Keratinocyte (primary cell): ENCODE results near the gene SCUBE3. TPM values are rescaled to one million over a fixed set of nuclear protein-coding genes. Genes with fewer than 3 reads are reported as not detected.

Experiments
- DNase-seq: peaks from one replicate; pipeline ENCODE4 v3.0.0-alpha.2; 2011; ENCODE audit warnings: low read depth, missing footprints, low spot score
- FAIRE-seq: peaks from 2 replicates; lab custom pipeline; 2011; peaks lifted over from hg19 to GRCh38; lab: Jason Lieb, UNC
- H2AFZ ChIP-seq: 2 replicates; pipeline ENCODE4 v1.6.0; 2012; ENCODE audit warnings: low read length, control low read depth, inconsistent platforms; ENCODE audit not compliant: control insufficient read depth
- H3K27ac ChIP-seq: 2 replicates; pipeline ENCODE4 v1.5.1; 2011; ENCODE audit warnings: low read length; ENCODE audit not compliant: control insufficient read depth, insufficient read depth
- H3K27me3 ChIP-seq: 3 replicates; pipeline ENCODE4 v1.6.0; 2011; ENCODE audit warnings: low read length; ENCODE audit not compliant: control insufficient read depth, insufficient read depth; ENCODE audit errors: extremely low read depth
- H3K36me3 ChIP-seq, 2 experiments: 2 replicates in 1 of 2; 3 replicates in 1 of 2; pipeline ENCODE4 v1.5.1; 2011; ENCODE audit warnings: low read length in 2 of 2, mild to moderate bottlenecking in 1 of 2; ENCODE audit not compliant: control insufficient read depth in 2 of 2, insufficient read depth in 2 of 2; ENCODE audit errors: extremely low read depth in 1 of 2
- H3K4me1 ChIP-seq: 3 replicates; pipeline ENCODE4 v1.5.1; 2011; ENCODE audit warnings: low read length; ENCODE audit not compliant: control insufficient read depth, insufficient read depth; ENCODE audit errors: extremely low read depth
- H3K4me2 ChIP-seq: 3 replicates; pipeline ENCODE4 v1.6.0; 2011; ENCODE audit warnings: low read depth, low read length; ENCODE audit not compliant: control insufficient read depth, insufficient read depth; ENCODE audit errors: extremely low read depth
- H3K4me3 ChIP-seq, 3 experiments: fragments of 200-600 bp in 1 of 3; sonication (generic) in 1 of 3; 2 replicates in 2 of 3; 3 replicates in 1 of 3; pipeline ENCODE4 v1.5.1; 2011 to 2016; ENCODE audit warnings: low read length in 3 of 3, mild to moderate bottlenecking in 3 of 3, control low read depth in 2 of 3, inconsistent platforms in 1 of 3, low read depth in 1 of 3, mixed read lengths in 1 of 3, mixed run types in 1 of 3, moderate library complexity in 1 of 3; ENCODE audit not compliant: control insufficient read depth in 2 of 3, insufficient read depth in 2 of 3; ENCODE audit errors: extremely low read depth in 1 of 3
- H3K79me2 ChIP-seq: 2 replicates; pipeline ENCODE4 v1.6.0; 2012; ENCODE audit warnings: low read length; ENCODE audit not compliant: control insufficient read depth, insufficient read depth
- H3K9ac ChIP-seq: 3 replicates; pipeline ENCODE4 v1.6.0; 2011; ENCODE audit warnings: low read length; ENCODE audit not compliant: control insufficient read depth, insufficient read depth; ENCODE audit errors: extremely low read depth
- H3K9me1 ChIP-seq: 3 replicates; pipeline ENCODE4 v1.6.0; 2011; ENCODE audit warnings: low read length; ENCODE audit not compliant: control insufficient read depth, insufficient read depth; ENCODE audit errors: extremely low read depth
- H3K9me3 ChIP-seq: 2 replicates; pipeline ENCODE4 v1.5.1; 2012; ENCODE audit warnings: low read depth, low read length; ENCODE audit not compliant: control insufficient read depth
- H4K20me1 ChIP-seq: 3 replicates; pipeline ENCODE4 v1.6.0; 2011; ENCODE audit warnings: low read length; ENCODE audit not compliant: control insufficient read depth, insufficient read depth; ENCODE audit errors: extremely low read depth
- CTCF ChIP-seq, 3 experiments: IDR thresholded peaks in 1 of 3; conservative IDR thresholded peaks in 1 of 3; optimal IDR thresholded peaks in 1 of 3; 2 replicates in 2 of 3; 3 replicates in 1 of 3; pipeline versions ENCODE3 to v1.5.1; 2011; ENCODE audit warnings: low read length in 3 of 3, mild to moderate bottlenecking in 3 of 3, moderate library complexity in 2 of 3, control low read depth in 1 of 3, inconsistent platforms in 1 of 3; ENCODE audit not compliant: insufficient read depth in 2 of 3; ENCODE audit errors: extremely low read depth in 1 of 3
- EZH2 ChIP-seq: IDR thresholded peaks from one replicate; pipeline ENCODE4 v1.6.1; 2012; ENCODE audit warnings: inconsistent platforms, mild to moderate bottlenecking, low read length, moderate library complexity
- dilution Hi-C: fragments of 300-500 bp; cut with MboI; formaldehyde crosslinking; loops from one replicate; pipeline ENCODE4 v1.7.0; 2020; ENCODE audit warnings: low sequenced_read_pairs; ENCODE audit not compliant: extremely low pct_ligation_motif_present
- polyA plus RNA-seq, 5 experiments: library from polyadenylated mRNA; depleted of rRNA in 3 of 5; stranded (reverse) in 3 of 5; stranded (forward) in 1 of 5; unstranded in 1 of 5; fragments of >200 nt; gene quantifications; 1 replicate in 1 of 5; 2 replicates in 3 of 5; 3 replicates in 1 of 5; pipeline versions ENCODE4 v1.2.1 to v1.2.3, GENCODE V29; 2011 to 2012; ENCODE audit warnings: missing spikeins in 2 of 5, low read depth in 1 of 5, low replicate concordance in 1 of 5

Gene SCUBE3
- polyA plus RNA-seq, 1 donor (not counting 4 experiments of a cell fraction or from before 2014, with no cell fraction given) = 0.01 TPM

DNA sequence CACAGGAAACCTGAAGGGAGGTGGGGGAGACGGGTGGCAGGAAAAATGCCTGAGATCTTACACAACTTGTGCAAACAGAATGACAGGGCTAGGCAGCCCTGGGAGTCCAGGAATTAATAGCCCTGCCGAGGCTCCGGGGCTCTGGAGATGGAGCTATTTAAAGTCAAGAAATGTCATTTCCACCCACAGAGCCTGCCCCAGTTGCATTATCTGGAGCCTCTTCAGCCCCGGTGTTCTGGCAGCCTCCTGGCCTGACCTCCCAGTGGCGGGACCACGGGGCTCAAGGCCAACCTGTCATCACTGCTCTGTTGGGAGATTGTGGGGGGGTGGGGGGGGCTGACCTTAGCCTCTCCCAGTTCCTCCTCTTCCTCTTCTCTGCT is 28.5 kb upstream of the SCUBE3 start:
- no peak overlapping the region for H3K4me2 ChIP-seq
- TF ChIP-seq EZH2 (no peak), CTCF (optimal IDR thresholded peaks at IDR 0.05 in 1 of 3, IDR thresholded peaks at IDR 0.05 in 1 of 3, conservative IDR thresholded peaks at IDR 0.05 in 1 of 3; ENCODE audit: extremely low read depth in 1 of 3, insufficient read depth in 2 of 3, low read length in 3 of 3) (no peak)
- no peaks in the 10 kb centered on the region for H3K9me3 ChIP-seq
- H3K9me1 ChIP-seq = no peaks in the 10 kb centered on the region
- H3K27me3 ChIP-seq = peaks cover 3% of the 10 kb centered on the region
- H3K36me3 ChIP-seq = no peaks in the 10 kb centered on the region
- no peak overlapping the region for H3K4me3 ChIP-seq
- no peaks in the 10 kb centered on the region for H4K20me1 ChIP-seq
- no peaks in the 10 kb centered on the region for H3K79me2 ChIP-seq
- no peak overlapping the region for H3K9ac ChIP-seq
- no peak for FAIRE-seq
- dilution Hi-C loops = no loop called here
- no peak overlapping the region for H2AFZ ChIP-seq
- DNase-seq = no peak
- no peak overlapping the region for H3K27ac ChIP-seq
- peaks cover 20% of the 10 kb centered on the region for H3K4me1 ChIP-seq

DNA sequence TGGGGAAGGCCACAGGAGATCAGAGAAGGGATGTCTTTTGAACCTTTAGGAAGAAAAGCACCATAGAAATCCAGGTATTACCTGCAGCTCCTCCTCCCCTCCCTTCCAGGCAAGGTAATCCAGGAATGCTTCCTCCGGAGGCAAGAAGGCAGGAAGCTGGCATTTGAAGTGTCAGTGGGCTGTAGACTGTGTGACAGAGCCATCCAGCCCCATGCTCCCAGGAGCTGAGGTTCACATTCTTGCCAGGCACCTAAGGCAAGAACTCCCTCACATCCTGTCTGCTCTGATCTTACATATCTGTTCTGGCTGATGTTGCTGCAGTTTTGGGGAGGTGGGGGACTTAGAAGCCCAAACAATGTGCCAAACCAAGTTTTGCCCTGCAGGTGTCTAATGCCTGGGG is 27.8 kb upstream of the SCUBE3 start:
- Histone ChIP-seq H3K9ac (no peak overlapping the region), H3K4me1 (peaks cover 19% of the 10 kb centered on the region), H4K20me1 (no peaks in the 10 kb centered on the region), H2AFZ (no peak overlapping the region), H3K27me3 (peaks cover 3% of the 10 kb centered on the region), H3K4me3 (no peak overlapping the region), H3K36me3 (no peaks in the 10 kb centered on the region), H3K4me2 (no peak overlapping the region), H3K79me2 (no peaks in the 10 kb centered on the region), H3K9me3 (no peaks in the 10 kb centered on the region), H3K9me1 (no peaks in the 10 kb centered on the region), H3K27ac (no peak overlapping the region)
- dilution Hi-C loops = no loop called here
- DNase-seq = no peak
- FAIRE-seq = no peak
- TF ChIP-seq CTCF (optimal IDR thresholded peaks at IDR 0.05 in 1 of 3, IDR thresholded peaks at IDR 0.05 in 1 of 3, conservative IDR thresholded peaks at IDR 0.05 in 1 of 3; ENCODE audit: extremely low read depth in 1 of 3, insufficient read depth in 2 of 3, low read length in 3 of 3) (no peak), EZH2 (no peak)
